Activated CD4-positive, alpha-beta T cell treated with anti-CD3 and anti-CD28 coated beads, Interleukin-2, Interleukin-6, amounts not matched to agents 100 ng/mL and 50 ng/mL, durations not matched to agents 16 hours and 8 hours (primary cell): ENCODE measurements around the gene TYK2.
"Not testable (repeated sequence)": the region's sequence is repeated elsewhere in the genome, so short reads cannot be mapped to it uniquely, and the experiment has no call there.

Source experiments
- DNase-seq: peaks from one replicate; pipeline ENCODE4 v3.0.0-alpha.2; 2020

TYK2 gene

GRCh38 chr19:10407096-10407495, 26.7 kb upstream of the TYK2 start:
- DNase-seq = no peak

DNA sequence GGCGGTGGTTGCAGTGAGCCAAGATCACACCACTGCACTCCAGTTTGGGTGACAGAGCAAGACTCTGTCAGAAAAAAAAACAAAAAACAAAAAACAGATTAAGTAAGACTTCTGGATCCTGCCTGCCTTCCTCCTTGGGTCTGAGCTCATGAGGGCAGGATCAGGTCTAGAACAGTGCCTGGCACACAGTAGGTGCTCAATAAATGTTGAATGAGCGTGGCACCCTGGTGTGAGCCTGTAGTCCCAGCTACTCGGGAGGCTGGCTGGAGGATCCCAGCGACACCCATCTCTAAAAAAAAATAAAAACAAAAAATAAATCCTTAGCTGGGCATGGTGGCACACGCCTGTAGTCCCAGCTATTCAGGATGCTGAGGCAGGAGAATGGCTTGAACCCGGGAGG, 25.8 kb upstream of the TYK2 start:
- no peak for DNase-seq

GRCh38 chr19:10404888-10405820, 24.8 kb upstream of the TYK2 start:
- peak; percentile 73 for DNase-seq

GRCh38 chr19:10403137-10404021, 23.0 kb upstream of the TYK2 start, which contains the start of gene CDC37:
Gene CDC37, minus strand, starts transcription at chr19:10403542. Its CDS starts 63 bp downstream, at chr19:10403479.
- peak; percentile 98 for DNase-seq

- peak; percentile 48 for DNase-seq
These were observed 22.2 kb upstream of the TYK2 start for GRCh38 chr19:10402441-10403038.

GRCh38 chr19:10399878-10400277, 19.5 kb upstream of the TYK2 start:
- DNase-seq = no peak

DNA sequence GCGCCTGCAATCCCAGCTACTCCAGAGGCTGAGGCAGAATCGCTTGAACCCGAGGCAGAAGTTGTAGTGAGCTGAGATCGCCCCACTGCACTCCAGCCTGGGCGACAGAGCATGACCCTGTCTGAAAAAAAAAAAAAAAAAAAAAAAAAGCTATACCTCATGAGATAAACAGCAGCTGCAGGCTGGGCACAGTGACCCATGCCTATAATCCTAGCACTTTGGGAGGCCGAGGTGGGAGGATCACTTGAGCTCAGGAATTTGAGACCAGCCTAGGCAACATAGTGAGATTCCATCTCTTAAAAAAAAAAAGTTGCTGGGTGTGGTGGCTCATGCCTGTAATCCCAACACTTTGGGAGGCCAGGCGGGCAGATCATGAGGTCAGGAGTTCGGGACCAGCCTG, 19.0 kb upstream of the TYK2 start:
- not testable (repeated sequence) for DNase-seq

- DNase-seq = no peak
These were observed 18.4 kb upstream of the TYK2 start for GRCh38 chr19:10398819-10399218.

DNA sequence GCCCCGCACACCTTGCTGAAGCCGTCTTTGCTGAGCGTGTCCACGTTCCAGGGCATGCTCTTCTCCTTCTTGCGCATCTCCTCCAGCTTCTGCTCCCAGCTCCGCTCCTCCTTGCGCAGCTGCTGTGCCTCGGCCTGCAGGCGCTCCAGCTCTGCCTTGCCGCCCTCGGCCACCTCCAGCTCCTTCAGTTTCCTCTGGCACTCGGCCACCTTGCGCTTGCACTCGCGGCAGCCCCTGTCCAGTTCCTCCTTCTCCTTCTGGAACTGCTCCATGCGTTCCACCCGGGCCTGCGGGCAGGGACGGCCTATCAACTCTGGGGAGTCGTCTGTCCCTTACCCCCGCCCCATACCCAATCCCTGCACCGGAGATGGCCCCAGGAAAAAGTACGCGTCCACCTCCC, 15.5 kb upstream of the TYK2 start:
- no peak for DNase-seq

DNA sequence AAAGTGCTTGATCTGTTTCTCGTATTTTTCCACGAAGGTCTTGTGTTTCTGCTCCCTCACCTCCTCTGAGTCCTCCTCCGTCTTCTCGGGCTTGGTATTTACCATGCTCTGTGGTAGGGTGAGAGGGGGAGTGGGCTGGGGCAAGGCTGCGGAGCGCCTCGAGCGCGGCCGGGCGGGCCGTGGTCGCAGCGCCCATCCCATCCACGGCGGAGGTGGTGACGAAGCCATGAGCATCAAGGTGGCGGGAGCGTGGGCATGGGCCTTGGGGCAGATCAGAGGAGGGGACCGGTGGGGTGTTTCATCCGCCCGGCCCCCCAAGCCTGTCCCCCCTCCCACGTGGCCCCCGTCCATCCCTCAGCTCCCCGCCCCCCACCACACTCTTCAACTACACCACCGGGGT, 15.1 kb upstream of the TYK2 start:
- no peak for DNase-seq

DNA sequence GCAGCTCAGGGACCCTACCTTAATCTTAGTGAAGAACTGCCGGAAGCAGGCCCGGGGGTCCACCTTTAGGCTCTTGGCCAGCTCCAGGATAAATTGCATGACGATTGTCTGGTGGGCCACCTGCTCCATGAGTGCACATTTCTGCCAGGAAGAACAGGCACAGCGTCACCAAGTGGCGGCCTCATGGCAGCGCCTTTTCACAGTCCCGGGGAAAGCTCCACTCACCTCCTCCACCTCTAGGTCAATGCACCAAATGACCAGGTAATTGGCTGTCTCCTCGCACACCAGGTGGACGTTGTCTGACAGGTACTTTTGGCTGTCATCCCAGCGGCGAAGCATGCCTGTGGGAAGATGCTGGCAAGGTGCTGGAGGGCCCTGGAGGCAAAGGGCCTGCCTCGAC, 14.6 kb upstream of the TYK2 start:
- no peak for DNase-seq

GRCh38 chr19:10393137-10393536, 12.8 kb upstream of the TYK2 start:
- DNase-seq = no peak

GRCh38 chr19:10392120-10392519, 11.7 kb upstream of the TYK2 start:
- DNase-seq = no peak

DNA sequence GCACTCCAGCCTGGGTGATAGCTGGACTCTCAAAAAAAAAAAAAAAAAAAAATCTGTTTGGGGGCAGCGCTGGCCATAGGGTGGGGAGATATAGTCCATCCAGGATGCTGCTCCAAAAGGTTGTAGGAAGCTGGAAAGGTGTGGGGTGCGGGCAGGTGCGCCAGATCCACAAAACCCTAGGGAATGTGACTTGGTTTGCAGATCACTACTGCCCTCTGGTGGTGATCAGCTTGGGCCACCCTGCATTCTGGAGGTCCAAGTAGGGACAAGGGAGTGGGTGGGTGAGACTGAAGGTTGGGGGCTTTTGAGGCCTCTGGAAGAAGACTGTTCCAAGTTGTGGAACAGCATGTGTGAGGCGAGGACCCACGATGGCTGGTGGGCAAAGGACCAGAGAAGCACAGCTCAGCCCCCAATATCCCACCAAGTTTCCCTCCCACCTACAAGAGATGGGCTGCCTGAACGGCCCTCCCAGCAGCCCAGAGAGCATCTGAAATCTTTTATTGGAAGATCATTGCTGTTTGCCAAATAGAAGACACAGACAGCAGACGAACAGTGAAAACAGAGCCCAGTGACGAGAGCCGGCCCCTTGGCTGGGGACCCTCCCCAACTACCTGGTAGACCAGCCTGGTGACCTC, 10.4 kb upstream of the TYK2 start:
- DNase-seq = peak; percentile 74

GRCh38 chr19:10389863-10390262, 9.5 kb upstream of the TYK2 start:
- DNase-seq = peak; percentile 42

DNA sequence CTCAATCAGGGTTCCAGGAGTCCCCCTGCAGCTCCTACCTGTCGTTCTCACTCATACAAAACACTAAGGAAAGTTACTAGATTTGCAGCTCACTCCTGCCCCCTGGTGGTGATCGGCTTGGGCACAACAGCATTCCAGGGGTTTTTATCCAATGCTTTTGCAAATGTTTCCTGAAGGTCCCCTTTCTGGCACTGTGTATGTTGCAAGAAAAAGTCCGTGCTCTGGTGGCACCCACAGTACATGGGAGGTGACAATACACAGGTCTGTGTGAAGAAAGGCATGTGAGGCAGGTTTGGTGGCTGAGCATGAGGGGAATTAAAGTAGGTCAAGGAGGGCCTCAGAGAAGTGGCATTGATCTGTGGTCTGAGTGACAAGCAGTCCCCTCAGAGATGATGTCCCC, 8.6 kb upstream of the TYK2 start:
- DNase-seq = peak; percentile 82

DNA sequence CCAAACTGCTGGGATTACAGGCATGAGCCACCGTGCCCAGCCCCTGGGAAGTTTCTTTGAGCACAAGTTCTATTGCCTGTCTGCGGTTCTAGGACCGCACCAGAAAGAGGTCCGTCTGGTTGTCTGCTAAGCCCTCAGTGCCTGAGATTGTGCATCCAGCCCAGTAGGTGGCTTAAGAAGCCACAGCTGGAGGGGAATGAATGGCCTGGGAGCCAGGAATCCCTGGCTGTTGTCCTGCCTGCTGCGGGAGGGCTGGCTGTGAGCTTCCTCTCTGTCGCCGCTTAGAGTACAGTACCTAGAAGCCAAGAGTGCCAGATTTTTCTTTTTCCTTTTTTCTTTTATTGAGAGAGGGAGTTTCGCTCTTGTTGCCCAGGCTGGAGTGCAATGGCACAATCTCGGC, 4.2 kb upstream of the TYK2 start:
- no peak for DNase-seq

GRCh38 chr19:10383223-10383499, 2.8 kb upstream of the TYK2 start:
- not testable (repeated sequence) for DNase-seq

- DNase-seq = no peak
These were observed 476 bp downstream of the TYK2 start for GRCh38 chr19:10379880-10380312.

- DNase-seq = no peak
These were observed 2.2 kb downstream of the TYK2 start for GRCh38 chr19:10378124-10378523.

GRCh38 chr19:10377140-10377640, 3.2 kb downstream of the TYK2 start:
- not testable (repeated sequence) for DNase-seq

DNA sequence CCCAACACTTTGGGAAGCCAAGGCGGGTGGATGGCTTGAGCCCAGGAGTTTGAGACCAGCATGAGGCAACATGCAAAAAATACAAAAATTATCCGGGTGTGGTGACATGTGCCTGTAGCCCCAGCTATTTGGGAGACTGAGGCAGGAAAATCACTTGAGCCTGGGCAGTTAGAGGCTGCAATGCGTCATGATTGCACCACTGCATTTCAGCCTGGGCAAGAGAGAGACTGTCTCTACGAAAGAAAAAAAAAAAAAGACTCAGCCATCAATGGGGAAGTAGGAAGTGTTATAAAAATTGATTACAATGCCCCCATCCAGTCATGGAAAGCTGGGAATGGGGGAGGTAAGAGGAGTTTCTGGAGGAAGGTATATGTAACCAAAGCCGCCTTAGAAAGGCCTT, 5.4 kb downstream of the TYK2 start:
- DNase-seq = no peak

DNA sequence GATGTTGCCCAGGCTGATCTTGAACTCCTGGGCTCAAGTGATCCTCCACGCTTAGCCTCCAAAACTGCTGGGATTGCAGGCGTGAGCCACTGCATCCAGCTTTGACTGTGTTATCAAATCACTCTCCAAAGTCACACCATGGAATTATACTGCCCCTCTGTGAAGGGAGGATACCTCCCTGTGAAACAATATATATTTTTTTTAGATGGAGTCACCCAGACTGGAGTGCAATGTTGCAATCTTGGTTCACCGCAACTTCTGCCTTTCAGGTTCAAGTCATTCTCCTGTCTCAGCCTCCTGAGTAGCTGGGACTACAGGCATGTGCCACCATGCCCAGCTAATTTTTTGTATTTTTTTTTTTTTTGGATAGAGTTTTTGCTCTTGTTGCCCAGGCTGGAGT, 7.7 kb downstream of the TYK2 start:
- DNase-seq = no peak
